LHCN-M2 (cell line): ENCODE results near the gene PIK3R5. TPM values are rescaled to one million over a fixed set of nuclear protein-coding genes. Genes with fewer than 3 reads are reported as not detected.

Experiments used
- DNase-seq: peaks from one replicate; pipeline ENCODE4 v3.0.0-alpha.2; 2012; ENCODE audit warnings: low read depth
- total RNA-seq: library from RNA; depleted of rRNA; stranded (reverse); fragments of >200 nt; gene quantifications from 2 replicates; pipeline ENCODE4 v1.2.3, GENCODE V29; 2014; rRNA removed

Gene PIK3R5
- total RNA-seq, 1 experiment from 2014 or later = not detected

- no peak for DNase-seq
These were observed 132.7 kb downstream of the PIK3R5 start for GRCh38 chr17:8832711-8833352.

DNA sequence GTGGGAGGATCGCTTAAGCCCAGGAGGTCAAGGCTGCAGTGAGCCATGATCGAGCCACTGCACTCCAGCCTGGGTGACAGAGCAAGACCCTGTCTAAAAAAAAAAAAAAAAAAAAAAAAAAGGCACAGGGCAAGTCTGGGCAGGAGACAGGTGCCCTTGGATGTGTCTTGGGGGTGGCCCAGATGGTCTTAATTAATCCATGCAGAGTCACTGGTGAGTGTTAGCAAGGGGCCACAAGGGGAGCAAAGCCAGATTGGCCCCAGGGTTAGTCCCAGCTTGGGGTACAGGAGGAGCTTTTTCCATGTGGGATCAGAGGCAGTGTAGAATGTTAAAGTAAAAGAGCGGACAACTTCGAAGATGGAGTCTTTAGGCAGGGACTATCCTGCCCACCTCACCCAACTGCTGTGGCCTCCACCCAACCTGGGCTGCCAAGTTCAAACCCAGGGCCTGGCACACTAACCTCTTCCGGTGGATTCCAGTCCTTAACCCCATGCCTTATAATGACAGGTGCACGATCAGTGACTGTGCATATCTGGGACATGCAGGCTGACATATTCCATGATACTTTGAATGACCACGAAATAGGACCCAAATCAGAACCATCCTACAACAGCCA is 134.2 kb downstream of the PIK3R5 start:
- no peak for DNase-seq

- no peak for DNase-seq
These were observed 135.4 kb downstream of the PIK3R5 start for GRCh38 chr17:8830141-8830540.

- no peak for DNase-seq
These were observed 136.2 kb downstream of the PIK3R5 start for GRCh38 chr17:8829036-8829941.

Other genes with a start within 250 kb of the PIK3R5 start
- not detected in 2 replicates for gene CCDC42, start 220.9 kb downstream of the PIK3R5 start, total RNA-seq
- gene SPDYE4, start 207.2 kb downstream of the PIK3R5 start, total RNA-seq = not detected in 2 replicates
- not detected in 2 replicates for gene MFSD6L, start 166.3 kb downstream of the PIK3R5 start, total RNA-seq
- not detected in 2 replicates for gene PIK3R6, start 98.0 kb downstream of the PIK3R5 start, total RNA-seq
- 0.17 and 0.19 TPM in 2 replicates for gene NTN1, start 55.8 kb upstream of the PIK3R5 start, total RNA-seq